GM12878 (cell line): ENCODE data around the gene IFT122. TPM values are rescaled to one million over a fixed set of nuclear protein-coding genes. Genes with fewer than 3 reads are reported as not detected.

Experiments
- ATAC-seq: fragments of 200-7000 bp; cut with Tn5 transposase; 3 replicates; pipeline ENCODE4 v1.9.1; 2020; ENCODE audit warnings: mild to moderate bottlenecking, moderate library complexity
- BruUV-seq: library from RNA; stranded (reverse); fragments of 400-500 nt; replicated peaks from 2 replicates; lab custom pipeline; 2021; lab: Mats Ljungman, UMichigan
- CTCF ChIA-PET: fragments of 300-600 bp; sonication (Branson Sonifier 250); formaldehyde crosslinking; extraction: SDS; loops from one replicate; lab custom pipeline; 2021; ENCODE audit warnings: inconsistent platforms; lab: Yijun Ruan, JAX
- POLR2A ChIA-PET: fragments of 350-600 bp; formaldehyde crosslinking; extraction: SDS; loops from one replicate; lab custom pipeline; 2021; ENCODE audit warnings: inconsistent platforms; lab: Charles Lee
- RAD21 ChIA-PET: fragments of 300-600 bp; sonication (Branson Sonifier 250); formaldehyde crosslinking; loops from one replicate; lab custom pipeline; 2023; ENCODE audit warnings: antibody characterized with exemption; ENCODE audit not compliant: unreplicated experiment; lab: Charles Lee
- SMC1A ChIA-PET: fragments of 300-600 bp; sonication (Branson Sonifier 250); formaldehyde crosslinking; loops from one replicate; lab custom pipeline; 2023; ENCODE audit not compliant: unreplicated experiment, uncharacterized antibody; lab: Charles Lee
- DNase-seq: peaks from one replicate; pipeline ENCODE4 v3.0.0-alpha.2; 2011; ENCODE audit warnings: low read depth, low spot score
- FAIRE-seq: peaks from 3 replicates; lab custom pipeline; 2011; peaks lifted over from hg19 to GRCh38; lab: Jason Lieb, UNC
- H2AFZ ChIP-seq: 2 replicates; pipeline ENCODE4 v1.6.0; 2011; ENCODE audit warnings: low read depth, low read length, control low read depth; ENCODE audit not compliant: control insufficient read depth
- H3K27ac ChIP-seq: 2 replicates; pipeline ENCODE4 v1.5.1; 2011; ENCODE audit warnings: control low read depth; ENCODE audit not compliant: control insufficient read depth, insufficient read depth
- H3K27me3 ChIP-seq, 2 experiments: replicated peaks in 1 of 2; 2 replicates each; pipeline versions ENCODE4 v1.6.0 to v1.6.1; 2011; ENCODE audit warnings: low read length in 1 of 2; ENCODE audit not compliant: control insufficient read depth in 2 of 2, insufficient read depth in 2 of 2
- H3K36me3 ChIP-seq, 2 experiments: 2 replicates each; pipeline ENCODE4 v1.5.1; 2011; ENCODE audit warnings: low read length in 1 of 2; ENCODE audit not compliant: control insufficient read depth in 2 of 2, insufficient read depth in 2 of 2
- H3K4me1 ChIP-seq: 2 replicates; pipeline ENCODE4 v1.6.1; 2011; ENCODE audit warnings: mild to moderate bottlenecking, low read length, moderate library complexity, mixed read lengths; ENCODE audit not compliant: control insufficient read depth, insufficient read depth
- H3K4me2 ChIP-seq: 2 replicates; pipeline ENCODE4 v1.6.0; 2011; ENCODE audit warnings: control low read depth; ENCODE audit not compliant: control insufficient read depth, insufficient read depth
- H3K4me3 ChIP-seq: fragments of 200-600 bp; sonication (generic); 2 replicates; pipeline ENCODE4 v1.5.1; 2016
- H3K79me2 ChIP-seq: 2 replicates; pipeline ENCODE4 v1.6.0; 2011; ENCODE audit warnings: low read length; ENCODE audit not compliant: control insufficient read depth, insufficient read depth
- H3K9ac ChIP-seq: 2 replicates; pipeline ENCODE4 v1.8.0; 2011; ENCODE audit warnings: low read length, control low read depth, mixed read lengths; ENCODE audit not compliant: control insufficient read depth, insufficient read depth
- H3K9me3 ChIP-seq: replicated peaks from 3 replicates; pipeline ENCODE4 v1.5.1; 2011; ENCODE audit warnings: mild to moderate bottlenecking, low read length; ENCODE audit not compliant: control insufficient read depth, insufficient read depth
- H4K20me1 ChIP-seq: 2 replicates; pipeline ENCODE4 v1.6.0; 2011; ENCODE audit not compliant: control insufficient read depth, insufficient read depth
- CBX5 ChIP-seq: sonication (generic); IDR thresholded peaks from 2 replicates; pipeline ENCODE4 v1.6.1; 2016; ENCODE audit warnings: low read depth, moderate library complexity, mild to moderate bottlenecking, inconsistent platforms
- CHD4 ChIP-seq: fragments of 200-600 bp; sonication (generic); IDR thresholded peaks from 2 replicates; pipeline ENCODE4 v1.6.1; 2016; ENCODE audit warnings: mild to moderate bottlenecking
- CREB1 ChIP-seq: IDR thresholded peaks from 2 replicates; pipeline ENCODE4 v1.6.1; 2012; ENCODE audit warnings: low read depth, mild to moderate bottlenecking, inconsistent platforms
- CREM ChIP-seq: IDR thresholded peaks from 2 replicates; pipeline ENCODE4 v1.6.1; 2014; ENCODE audit warnings: antibody characterized with exemption, low read depth
- EED ChIP-seq: sonication (generic); IDR thresholded peaks from 2 replicates; pipeline ENCODE4 v1.6.1; 2016; ENCODE audit warnings: antibody characterized with exemption, low read depth
- FOXM1 ChIP-seq: IDR thresholded peaks from 2 replicates; pipeline ENCODE4 v1.6.1; 2012; ENCODE audit warnings: low read depth, mild to moderate bottlenecking, inconsistent platforms, low read length, moderate library complexity
- GATAD2B ChIP-seq: fragments of 450-650 bp; conservative IDR thresholded peaks from 2 replicates; pipeline ENCODE4 v1.6.1; 2017; ENCODE audit warnings: low read depth, mild to moderate bottlenecking, moderate library complexity
- IRF3 ChIP-seq: fragments of 450-650 bp; IDR thresholded peaks from 2 replicates; pipeline ENCODE4 v1.6.1; 2014; ENCODE audit warnings: mild to moderate bottlenecking
- NFYB ChIP-seq: IDR thresholded peaks from 2 replicates; pipeline ENCODE4 v1.6.1; 2011; ENCODE audit warnings: low read depth, mild to moderate bottlenecking, low read length, improper control_type of control experiment, moderate library complexity; ENCODE audit not compliant: insufficient read depth
- RELA ChIP-seq: fragments of 450-650 bp; IDR thresholded peaks from 2 replicates; pipeline ENCODE4 v1.8.0; 2014; ENCODE audit warnings: borderline replicate concordance; ENCODE audit not compliant: partially characterized antibody
- SIN3A ChIP-seq: IDR thresholded peaks from 2 replicates; pipeline ENCODE4 v1.6.1; 2012; ENCODE audit warnings: low read depth, low read length, improper control_type of control experiment
- SIX5 ChIP-seq: IDR thresholded peaks from 2 replicates; pipeline ENCODE4 v1.6.1; 2011; ENCODE audit warnings: mild to moderate bottlenecking, low read depth, low read length, moderate library complexity; ENCODE audit not compliant: severe bottlenecking
- SREBF2 ChIP-seq: IDR thresholded peaks from 2 replicates; pipeline ENCODE4 v1.6.1; 2012; ENCODE audit warnings: mild to moderate bottlenecking, low read length
- TAF1 ChIP-seq: IDR thresholded peaks from 2 replicates; pipeline ENCODE4 v1.6.1; 2011; ENCODE audit warnings: mild to moderate bottlenecking, low read depth, low read length, borderline replicate concordance
- ZNF217 ChIP-seq: fragments of 450-650 bp; IDR thresholded peaks from 2 replicates; pipeline ENCODE4 v1.6.1; 2017; ENCODE audit warnings: antibody characterized with exemption, mild to moderate bottlenecking
- WGBS: methylation state at CpG from one replicate; pipeline ENCODE4 v1.1.6; 2016; ENCODE audit warnings: low lambda C conversion rate; ENCODE audit not compliant: insufficient replicate concordance, insufficient coverage; ENCODE audit errors: missing lambda C conversion rate; 5-methylcytosine and 5-hydroxymethylcytosine counted together
- in situ Hi-C: fragments of 300-500 bp; cut with MboI; formaldehyde crosslinking; loops from 9 replicates; pipeline ENCODE4 v1.14.3; 2018; ENCODE audit warnings: mixed read lengths
- intact Hi-C: fragments of 100-400 bp; cut with micrococcal nuclease; formaldehyde crosslinking; loops from one replicate; pipeline ENCODE4 v1.14.2; 2022; ENCODE audit not compliant: unreplicated experiment
- polyA plus RNA-seq, 11 experiments: library from polyadenylated mRNA; depleted of rRNA in 4 of 11; unstranded in 6 of 11; stranded (reverse) in 5 of 11; fragments of >200 nt; fragmentation: Nextera tagmentation in 4 of 11; fragmentation: Illumina TruSeq in 1 of 11; extraction: Ambion mirVana in 4 of 11; extraction: Trizol in 1 of 11; gene quantifications; 1 replicate in 1 of 11; 2 replicates in 10 of 11; pipeline versions ENCODE4 v1.2.1 to v1.2.3, GENCODE V29; 2011 to 2016; ENCODE audit warnings: inconsistent platforms in 2 of 11, missing spikeins in 2 of 11, low read depth in 1 of 11
- total RNA-seq, 4 experiments: library from RNA; depleted of rRNA in 3 of 4; stranded (reverse); fragments of >200 nt in 3 of 4; fragmentation: Illumina TruSeq in 1 of 4; extraction: Trizol in 1 of 4; gene quantifications; 2 replicates each; pipeline versions ENCODE4 v1.2.1 to v1.2.3, GENCODE V29; 2013 to 2021

The IFT122 gene
- total and polyA plus RNA-seq, 10 of the 15 experiments (the other 5 are each of a cell fraction or from before 2014, with no cell fraction given) = 1.8 to 19.2 (median 8.4) TPM

GRCh38 chr3:129556890-129557547, 117.0 kb downstream of the IFT122 start:
- FAIRE-seq (no peak), ATAC-seq (no peak), DNase-seq (no peak)
- no peaks in the 10 kb centered on the region for H3K9me3 ChIP-seq
- RAD21 ChIA-PET = no interaction called here
- no peaks in the 10 kb centered on the region for H4K20me1 ChIP-seq
- in situ Hi-C loops (no loop called here), intact Hi-C loops (no loop called here)
- no TSS peak for BruUV-seq
- no peak overlapping the region for H2AFZ ChIP-seq
- TF ChIP-seq CREB1 (no peak), CBX5 (no peak), SIX5 (no peak), RELA (no peak), SREBF2 (no peak), ZNF217 (no peak), NFYB (no peak), GATAD2B (no peak), CHD4 (no peak), EED (no peak), CREM (no peak), FOXM1 (no peak), SIN3A (no peak), IRF3 (no peak), TAF1 (no peak)
- CTCF ChIA-PET = no interaction called here
- SMC1A ChIA-PET = interaction anchor here (1.3 kb wide), 1 partner anchor 178 kb away, joined by 4 read pairs; no protein-coding TSS in a partner anchor
- H3K4me1 ChIP-seq = no peaks in the 10 kb centered on the region
- H3K9ac ChIP-seq = no peak overlapping the region
- no peak overlapping the region for H3K4me2 ChIP-seq
- POLR2A ChIA-PET = no interaction called here
- H3K79me2 ChIP-seq = no peaks in the 10 kb centered on the region
- no peak overlapping the region for H3K27ac ChIP-seq
- WGBS = 51% methylated on average over 24 of the region's 31 CpGs
- no peaks in the 10 kb centered on the region for H3K36me3 ChIP-seq
- H3K4me3 ChIP-seq = no peak overlapping the region
- peaks cover 2 to 5% of the 10 kb centered on the region in 2 experiments; a peak in 3 of 4 replicates for H3K27me3 ChIP-seq
